ENCODE results near the gene NAT8L.

The NAT8L gene

DNA sequence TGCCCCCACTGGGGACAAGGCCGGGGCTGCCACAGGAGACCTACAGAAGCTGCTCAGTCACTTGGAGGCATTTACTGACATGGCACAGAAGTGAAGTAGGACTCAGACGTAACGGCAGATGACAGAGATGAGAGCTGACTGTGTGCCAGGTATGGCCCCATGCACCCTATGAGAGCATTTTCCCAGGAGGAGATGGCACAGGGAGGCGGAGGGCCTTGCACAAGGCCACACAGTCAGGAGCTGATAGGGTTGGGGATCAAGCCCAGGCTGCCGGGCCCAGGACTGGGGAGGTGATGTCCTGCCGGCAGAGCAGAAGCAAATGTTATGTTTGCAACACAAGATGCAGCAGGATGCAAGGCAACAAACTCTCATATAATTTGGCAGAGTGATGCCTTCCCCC is 34.1 kb downstream of the NAT8L start:
- H3K9me3 ChIP-seq (ENCODE audit: control insufficient read depth, low read length): no peaks in the 10 kb centered on the region
- H2AFZ ChIP-seq: no peak overlapping the region
- TF ChIP-seq, protein P1, sequence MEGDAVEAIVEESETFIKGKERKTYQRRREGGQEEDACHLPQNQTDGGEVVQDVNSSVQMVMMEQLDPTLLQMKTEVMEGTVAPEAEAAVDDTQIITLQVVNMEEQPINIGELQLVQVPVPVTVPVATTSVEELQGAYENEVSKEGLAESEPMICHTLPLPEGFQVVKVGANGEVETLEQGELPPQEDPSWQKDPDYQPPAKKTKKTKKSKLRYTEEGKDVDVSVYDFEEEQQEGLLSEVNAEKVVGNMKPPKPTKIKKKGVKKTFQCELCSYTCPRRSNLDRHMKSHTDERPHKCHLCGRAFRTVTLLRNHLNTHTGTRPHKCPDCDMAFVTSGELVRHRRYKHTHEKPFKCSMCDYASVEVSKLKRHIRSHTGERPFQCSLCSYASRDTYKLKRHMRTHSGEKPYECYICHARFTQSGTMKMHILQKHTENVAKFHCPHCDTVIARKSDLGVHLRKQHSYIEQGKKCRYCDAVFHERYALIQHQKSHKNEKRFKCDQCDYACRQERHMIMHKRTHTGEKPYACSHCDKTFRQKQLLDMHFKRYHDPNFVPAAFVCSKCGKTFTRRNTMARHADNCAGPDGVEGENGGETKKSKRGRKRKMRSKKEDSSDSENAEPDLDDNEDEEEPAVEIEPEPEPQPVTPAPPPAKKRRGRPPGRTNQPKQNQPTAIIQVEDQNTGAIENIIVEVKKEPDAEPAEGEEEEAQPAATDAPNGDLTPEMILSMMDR (IDR thresholded peaks at IDR 0.05): no peak
- no peaks in the 10 kb centered on the region for H3K4me1 ChIP-seq
- no peak overlapping the region for H3K4me2 ChIP-seq (ENCODE audit: low read length)
- no peaks in the 10 kb centered on the region for H3K36me3 ChIP-seq (ENCODE audit: control insufficient read depth, insufficient read depth, low read length)
- H3K27me3 ChIP-seq (ENCODE audit: control insufficient read depth, insufficient read depth, low read length): no peaks in the 10 kb centered on the region
- no peaks in the 10 kb centered on the region for H3K79me2 ChIP-seq
- H3K9ac ChIP-seq: no peak overlapping the region
- H3K4me3 ChIP-seq (ENCODE audit: low read depth, low read length): no peak overlapping the region
- no peak overlapping the region for H3K27ac ChIP-seq

DNA sequence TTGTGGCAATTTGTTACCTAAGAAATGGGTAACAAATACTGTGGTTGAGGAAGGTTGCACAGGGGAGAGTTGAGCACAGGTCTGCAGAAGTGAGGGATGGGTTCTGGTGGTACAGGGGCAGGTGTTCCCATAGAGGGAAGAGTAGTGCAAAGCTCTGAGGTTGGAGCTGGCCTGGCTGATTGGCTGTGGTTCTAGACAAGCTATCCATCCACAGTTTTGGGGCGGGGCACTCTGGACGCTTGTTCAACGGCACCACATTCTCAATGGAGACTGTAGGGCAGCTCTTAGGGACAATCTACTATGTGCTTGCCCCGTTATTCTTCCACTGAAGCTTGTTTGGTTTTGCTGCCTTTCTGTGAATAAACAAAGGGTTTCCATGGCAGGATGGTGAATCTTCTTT is 35.4 kb downstream of the NAT8L start:
- Histone ChIP-seq H3K4me3 (ENCODE audit: low read depth, low read length) (no peak overlapping the region), H3K27ac (no peak overlapping the region), H3K27me3 (ENCODE audit: control insufficient read depth, insufficient read depth, low read length) (no peaks in the 10 kb centered on the region), H3K4me2 (ENCODE audit: low read length) (no peak overlapping the region), H3K79me2 (no peaks in the 10 kb centered on the region), H3K36me3 (ENCODE audit: control insufficient read depth, insufficient read depth, low read length) (no peaks in the 10 kb centered on the region), H3K9me3 (ENCODE audit: control insufficient read depth, low read length) (no peaks in the 10 kb centered on the region), H2AFZ (no peak overlapping the region), H3K9ac (no peak overlapping the region), H3K4me1 (no peaks in the 10 kb centered on the region)
- TF ChIP-seq, protein P1 (IDR thresholded peaks at IDR 0.05): no peak

DNA sequence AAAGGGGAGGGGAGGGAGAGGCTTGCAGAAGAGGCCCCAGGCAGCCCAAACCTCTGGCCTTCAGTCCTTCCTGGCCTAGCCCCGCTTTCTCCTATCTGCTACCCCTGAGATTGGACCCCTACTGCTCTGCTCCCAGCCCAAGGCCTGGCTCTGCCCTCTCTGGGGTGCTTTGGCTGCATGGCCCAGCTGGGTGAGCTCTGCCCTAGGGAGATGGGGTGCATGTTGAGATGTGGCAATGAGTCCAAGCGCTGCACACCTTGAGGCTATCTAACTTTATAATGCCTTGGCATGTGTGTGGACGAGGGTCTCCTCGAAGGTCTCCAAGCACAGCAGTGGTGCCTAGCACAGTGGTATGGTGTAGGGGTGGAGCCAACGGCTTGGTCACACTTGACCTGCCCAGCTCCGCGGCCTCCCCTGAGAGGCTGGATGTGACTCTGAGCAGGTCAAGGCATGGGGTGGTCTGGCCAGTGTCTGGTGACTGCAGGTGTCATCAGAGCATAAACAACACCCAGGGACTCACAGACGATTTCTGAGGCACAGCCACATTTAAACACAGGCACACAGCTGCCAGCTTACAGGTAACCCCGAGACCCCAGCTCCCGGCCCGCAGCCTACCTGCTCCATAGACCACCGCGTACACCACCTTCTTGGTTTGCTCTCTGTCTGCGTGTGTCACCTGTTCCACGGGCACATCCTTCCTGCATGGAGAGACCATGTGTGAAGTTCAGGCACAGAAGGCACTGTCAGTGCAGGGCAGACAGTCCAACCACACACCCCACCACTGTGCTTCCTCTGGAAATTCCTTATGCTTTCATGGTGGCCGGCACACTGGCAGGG is 36.3 kb downstream of the NAT8L start:
- Histone ChIP-seq H3K36me3 (ENCODE audit: control insufficient read depth, insufficient read depth, low read length) (no peaks in the 10 kb centered on the region), H3K4me2 (ENCODE audit: low read length) (no peak overlapping the region), H3K4me3 (ENCODE audit: low read depth, low read length) (no peak overlapping the region), H3K79me2 (no peaks in the 10 kb centered on the region), H3K9ac (no peak overlapping the region), H3K4me1 (no peaks in the 10 kb centered on the region), H3K27me3 (ENCODE audit: control insufficient read depth, insufficient read depth, low read length) (no peaks in the 10 kb centered on the region), H3K9me3 (ENCODE audit: control insufficient read depth, low read length) (no peaks in the 10 kb centered on the region), H2AFZ (no peak overlapping the region), H3K27ac (no peak overlapping the region)
- TF ChIP-seq, protein P1 (IDR thresholded peaks at IDR 0.05): no peak

DNA sequence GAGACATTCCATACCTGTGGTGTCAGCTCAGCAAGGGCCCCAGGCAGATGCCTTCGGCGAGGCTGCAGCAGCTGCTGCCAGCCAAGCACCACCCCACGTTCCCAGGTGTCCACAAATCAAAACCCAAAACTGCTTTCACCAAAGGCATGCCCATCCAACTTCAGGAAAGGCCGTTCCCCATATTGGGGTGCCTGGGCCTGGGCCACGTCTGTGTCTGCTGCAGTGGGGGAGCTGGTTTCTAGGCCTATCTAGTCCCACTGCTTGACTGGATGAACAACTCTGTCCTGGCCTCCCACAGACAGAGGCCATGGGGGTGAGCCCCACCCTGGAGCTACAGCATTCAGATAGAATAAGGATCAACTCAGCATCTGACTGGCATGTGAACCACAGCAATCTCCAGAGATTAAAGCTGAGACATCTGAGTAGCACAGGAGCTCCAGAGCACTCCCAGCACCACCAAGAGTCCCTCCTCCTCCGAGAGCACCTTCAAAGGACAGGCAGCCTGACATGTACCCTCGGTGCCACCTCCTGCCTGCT is 37.0 kb downstream of the NAT8L start:
- no peaks in the 10 kb centered on the region for H3K4me1 ChIP-seq
- no peaks in the 10 kb centered on the region for H3K36me3 ChIP-seq (ENCODE audit: control insufficient read depth, insufficient read depth, low read length)
- H3K4me2 ChIP-seq (ENCODE audit: low read length): no peak overlapping the region
- H3K9me3 ChIP-seq (ENCODE audit: control insufficient read depth, low read length): no peaks in the 10 kb centered on the region
- no peaks in the 10 kb centered on the region for H3K79me2 ChIP-seq
- TF ChIP-seq, protein P1 (IDR thresholded peaks at IDR 0.05): no peak
- H3K27me3 ChIP-seq (ENCODE audit: control insufficient read depth, insufficient read depth, low read length): no peaks in the 10 kb centered on the region
- H2AFZ ChIP-seq: no peak overlapping the region
- no peak overlapping the region for H3K27ac ChIP-seq
- H3K4me3 ChIP-seq (ENCODE audit: low read depth, low read length): no peak overlapping the region
- no peak overlapping the region for H3K9ac ChIP-seq
